Cardiac muscle cell (in vitro differentiated cells and primary cell): ENCODE measurements around the gene MAML3. TPM values are rescaled to one million over a fixed set of nuclear protein-coding genes. Genes with fewer than 3 reads are reported as not detected.

Experiments
- DNase-seq, 2 donors: peaks; one replicate each; pipeline versions ENCODE4 v3.0.0 to v3.0.0-alpha.2; 2010 to 2017; ENCODE audit warnings: low read depth in 1 of 2, low spot score in 1 of 2
- H3K27ac ChIP-seq: fragments of 200-600 bp; sonication (generic); 2 replicates; pipeline ENCODE4 v1.5.1; 2016
- H3K27me3 ChIP-seq: fragments of 200-600 bp; sonication (generic); 2 replicates; pipeline ENCODE4 v1.6.0; 2016; ENCODE audit warnings: control low read depth
- H3K36me3 ChIP-seq: fragments of 200-600 bp; sonication (generic); 2 replicates; pipeline ENCODE4 v1.5.1; 2016; ENCODE audit warnings: control low read depth
- H3K4me1 ChIP-seq: fragments of 200-600 bp; sonication (generic); 2 replicates; pipeline ENCODE4 v1.8.1; 2017; ENCODE audit warnings: low read depth, mild to moderate bottlenecking, mixed run types
- H3K4me3 ChIP-seq: fragments of 200-600 bp; sonication (generic); 2 replicates; pipeline ENCODE4 v1.5.1; 2016; ENCODE audit warnings: mild to moderate bottlenecking
- H3K9me3 ChIP-seq: fragments of 200-600 bp; sonication (generic); 2 replicates; pipeline ENCODE4 v1.5.1; 2017; ENCODE audit warnings: low read depth, mild to moderate bottlenecking, control low read depth
- CTCF ChIP-seq: IDR thresholded peaks from 2 replicates; pipeline ENCODE4 v1.5.1; 2012; ENCODE audit warnings: low read depth, mild to moderate bottlenecking, low read length
- polyA plus RNA-seq: library from polyadenylated mRNA; unstranded; fragments of >200 nt; fragmentation: Nextera tagmentation; extraction: Ambion mirVana; gene quantifications from 2 replicates; pipeline ENCODE4 v1.2.1, GENCODE V29; 2016
- total RNA-seq: library from RNA; depleted of rRNA; stranded (reverse); fragments of >200 nt; gene quantifications from 2 replicates; pipeline ENCODE4 v1.2.3, GENCODE V29; 2016

The MAML3 gene
- total and polyA plus RNA-seq, 2 experiments from 2014 or later: 7.8 to 22.8 TPM

GRCh38 chr4:139912445-139912844 is 241.5 kb downstream of the MAML3 start:
- H3K4me1 ChIP-seq: peaks cover 27% of the 10 kb centered on the region

GRCh38 chr4:139910106-139910505 is 243.9 kb downstream of the MAML3 start:
- no peak for TF ChIP-seq CTCF
- Histone ChIP-seq H3K27ac (no peak overlapping the region), H3K27me3 (no peaks in the 10 kb centered on the region), H3K4me3 (no peak overlapping the region), H3K36me3 (no peaks in the 10 kb centered on the region), H3K9me3 (no peaks in the 10 kb centered on the region), H3K4me1 (peaks cover 27% of the 10 kb centered on the region)
- no peak for DNase-seq

More at GRCh38 chr4:139912445-139912844, 241.5 kb downstream of the MAML3 start:
- Histone ChIP-seq H3K9me3 (no peaks in the 10 kb centered on the region), H3K4me3 (no peak overlapping the region), H3K27ac (no peak overlapping the region), H3K27me3 (no peaks in the 10 kb centered on the region), H3K36me3 (no peaks in the 10 kb centered on the region)
- no peak for TF ChIP-seq CTCF
- no peak for DNase-seq

GRCh38 chr4:139908636-139909437 is 245.1 kb downstream of the MAML3 start:
- no peak for TF ChIP-seq CTCF

GRCh38 chr4:139907001-139907809 is 246.8 kb downstream of the MAML3 start:
- Histone ChIP-seq H3K9me3 (no peaks in the 10 kb centered on the region), H3K4me1 (peaks cover 14% of the 10 kb centered on the region), H3K27ac (peak overlapping the region; percentile 67), H3K36me3 (no peaks in the 10 kb centered on the region), H3K4me3 (no peak overlapping the region), H3K27me3 (no peaks in the 10 kb centered on the region)
- TF ChIP-seq CTCF: no peak
- no peak for DNase-seq

More at GRCh38 chr4:139908636-139909437, 245.1 kb downstream of the MAML3 start:
- Histone ChIP-seq H3K27ac (no peak overlapping the region), H3K4me3 (no peak overlapping the region), H3K4me1 (peaks cover 21% of the 10 kb centered on the region), H3K9me3 (no peaks in the 10 kb centered on the region), H3K27me3 (no peaks in the 10 kb centered on the region), H3K36me3 (no peaks in the 10 kb centered on the region)
- no peak for DNase-seq

GRCh38 chr4:139905489-139905888 is 248.5 kb downstream of the MAML3 start:
- no peaks in the 10 kb centered on the region for H3K36me3 ChIP-seq
- TF ChIP-seq CTCF: no peak
- no peak for DNase-seq
- H3K4me3 ChIP-seq: no peak overlapping the region
- H3K9me3 ChIP-seq: no peaks in the 10 kb centered on the region
- H3K27ac ChIP-seq: no peak overlapping the region
- H3K4me1 ChIP-seq: peaks cover 27% of the 10 kb centered on the region
- H3K27me3 ChIP-seq: no peaks in the 10 kb centered on the region
